CD4-positive, alpha-beta T cell treated with Interleukin-21 for 1 hour (primary cell): Measurements from ENCODE around the gene VWDE.

Experiments
- DNase-seq: peaks from one replicate; pipeline ENCODE4 v3.0.0-alpha.2; 2020

VWDE gene

DNA sequence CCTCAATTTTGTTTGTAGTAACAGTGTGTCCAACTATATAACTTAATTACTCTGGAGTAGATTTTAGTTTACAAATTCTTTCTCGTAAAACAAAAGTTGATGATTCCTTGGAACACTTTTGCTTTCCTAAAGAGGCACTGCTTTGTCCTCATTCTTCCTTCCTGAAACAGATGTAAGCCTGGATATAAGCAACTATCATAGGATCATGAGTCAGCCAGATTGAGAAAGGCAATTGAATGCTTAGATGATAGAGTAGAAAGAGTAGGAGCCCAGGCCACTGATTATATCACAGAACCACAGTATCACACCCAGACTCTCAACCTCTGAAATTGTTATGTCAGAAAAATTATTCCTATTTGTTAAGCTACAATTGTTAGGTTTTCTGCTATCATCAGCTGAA is 122.6 kb downstream of the VWDE start:
- DNase-seq: no peak
